GM18858 (cell line): ENCODE measurements around the gene BIVM.

ENCODE experiments used
- ATAC-seq: cut with Tn5 transposase; IDR thresholded peaks from one replicate; pipeline ENCODE4 v1.9.1; 2021; ENCODE audit not compliant: unreplicated experiment

BIVM gene

GRCh38 chr13:102878481-102878880, 79.6 kb downstream of the BIVM start:
- no peak for ATAC-seq

- no peak for ATAC-seq
These were observed 81.0 kb downstream of the BIVM start for GRCh38 chr13:102879793-102880499.

- no peak for ATAC-seq
These were observed 83.1 kb downstream of the BIVM start for GRCh38 chr13:102881819-102882686.
